GM12878 (cell line): ENCODE results near the gene CITED2. TPM values are rescaled to one million over a fixed set of nuclear protein-coding genes. Genes with fewer than 3 reads are reported as not detected.

Experiments
- BACH1 ChIP-seq: fragments of 450-650 bp; IDR thresholded peaks from 2 replicates; pipeline ENCODE4 v1.6.1; 2017; ENCODE audit warnings: mild to moderate bottlenecking, borderline replicate concordance
- BCL11A ChIP-seq: IDR thresholded peaks from 2 replicates; pipeline ENCODE4 v1.6.1; 2011; ENCODE audit warnings: low read depth, low read length
- CHD1 ChIP-seq: IDR thresholded peaks from 2 replicates; pipeline ENCODE4 v1.6.1; 2012; ENCODE audit warnings: low read depth, low read length, improper control_type of control experiment
- CHD4 ChIP-seq: fragments of 200-600 bp; sonication (generic); IDR thresholded peaks from 2 replicates; pipeline ENCODE4 v1.6.1; 2016; ENCODE audit warnings: mild to moderate bottlenecking
- EP300 ChIP-seq, 2 experiments: fragments of 150-350 bp in 1 of 2; IDR thresholded peaks; 2 replicates each; pipeline ENCODE4 v1.6.1; 2011 to 2012; ENCODE audit warnings: low read depth in 2 of 2, low read length in 2 of 2, borderline replicate concordance in 1 of 2, improper control_type of control experiment in 1 of 2, inconsistent platforms in 1 of 2; ENCODE audit not compliant: control insufficient read depth in 1 of 2
- HSF1 ChIP-seq: fragments of 150-350 bp; IDR thresholded peaks from 2 replicates; pipeline ENCODE4 v1.6.1; 2014; ENCODE audit warnings: mild to moderate bottlenecking, low read depth, low read length
- MXI1 ChIP-seq: fragments of 150-350 bp; IDR thresholded peaks from 2 replicates; pipeline ENCODE4 v1.6.1; 2011; ENCODE audit warnings: low read depth, mild to moderate bottlenecking, inconsistent platforms, low read length, improper control_type of control experiment
- NR2C1 ChIP-seq: fragments of 450-650 bp; IDR thresholded peaks from 2 replicates; pipeline ENCODE4 v1.6.1; 2017; ENCODE audit warnings: antibody characterized with exemption, mild to moderate bottlenecking, moderate library complexity
- SIN3A ChIP-seq: IDR thresholded peaks from 2 replicates; pipeline ENCODE4 v1.6.1; 2012; ENCODE audit warnings: low read depth, low read length, improper control_type of control experiment
- SP1 ChIP-seq: IDR thresholded peaks from one replicate; pipeline ENCODE4 v1.6.1; 2011; ENCODE audit warnings: low read depth, low read length
- SPI1 ChIP-seq: IDR thresholded peaks from 2 replicates; pipeline ENCODE4 v1.6.1; 2011; ENCODE audit warnings: low read depth, mild to moderate bottlenecking, low read length, moderate library complexity, borderline replicate concordance; ENCODE audit not compliant: insufficient read depth
- SREBF2 ChIP-seq: IDR thresholded peaks from 2 replicates; pipeline ENCODE4 v1.6.1; 2012; ENCODE audit warnings: mild to moderate bottlenecking, low read length
- TCF12 ChIP-seq: IDR thresholded peaks from 2 replicates; pipeline ENCODE4 v1.6.1; 2011; ENCODE audit warnings: low read depth, mild to moderate bottlenecking, low read length
- polyA plus RNA-seq, 11 experiments: library from polyadenylated mRNA; depleted of rRNA in 4 of 11; unstranded in 6 of 11; stranded (reverse) in 5 of 11; fragments of >200 nt; fragmentation: Nextera tagmentation in 4 of 11; fragmentation: Illumina TruSeq in 1 of 11; extraction: Ambion mirVana in 4 of 11; extraction: Trizol in 1 of 11; gene quantifications; 1 replicate in 1 of 11; 2 replicates in 10 of 11; pipeline versions ENCODE4 v1.2.1 to v1.2.3, GENCODE V29; 2011 to 2016; ENCODE audit warnings: inconsistent platforms in 2 of 11, missing spikeins in 2 of 11, low read depth in 1 of 11
- total RNA-seq, 4 experiments: library from RNA; depleted of rRNA in 3 of 4; stranded (reverse); fragments of >200 nt in 3 of 4; fragmentation: Illumina TruSeq in 1 of 4; extraction: Trizol in 1 of 4; gene quantifications; 2 replicates each; pipeline versions ENCODE4 v1.2.1 to v1.2.3, GENCODE V29; 2013 to 2021
- TF ChIP-seq, protein P1 (sequence below): IDR thresholded peaks from 2 replicates; pipeline ENCODE4 v1.6.1; 2012; ENCODE audit warnings: improper control_type of control experiment, low read depth, low read length; ENCODE audit not compliant: insufficient replicate concordance
- TF ChIP-seq, protein P2 (sequence below): fragments of 450-650 bp; conservative IDR thresholded peaks from 2 replicates; pipeline ENCODE4 v1.6.1; 2017; ENCODE audit warnings: mild to moderate bottlenecking, moderate library complexity
- TF ChIP-seq, protein P3 (sequence below): fragments of 450-650 bp; IDR thresholded peaks from 2 replicates; pipeline ENCODE4 v1.6.1; 2016; ENCODE audit warnings: mild to moderate bottlenecking
- TF ChIP-seq, protein P4 (sequence below): fragments of 450-650 bp; IDR thresholded peaks from 2 replicates; pipeline ENCODE4 v1.6.1; 2017; ENCODE audit warnings: mild to moderate bottlenecking

Gene CITED2
- total and polyA plus RNA-seq, 10 of the 15 experiments (the other 5 are each of a cell fraction or from before 2014, with no cell fraction given): 0.08 to 20.0 (median 7.3) TPM

DNA sequence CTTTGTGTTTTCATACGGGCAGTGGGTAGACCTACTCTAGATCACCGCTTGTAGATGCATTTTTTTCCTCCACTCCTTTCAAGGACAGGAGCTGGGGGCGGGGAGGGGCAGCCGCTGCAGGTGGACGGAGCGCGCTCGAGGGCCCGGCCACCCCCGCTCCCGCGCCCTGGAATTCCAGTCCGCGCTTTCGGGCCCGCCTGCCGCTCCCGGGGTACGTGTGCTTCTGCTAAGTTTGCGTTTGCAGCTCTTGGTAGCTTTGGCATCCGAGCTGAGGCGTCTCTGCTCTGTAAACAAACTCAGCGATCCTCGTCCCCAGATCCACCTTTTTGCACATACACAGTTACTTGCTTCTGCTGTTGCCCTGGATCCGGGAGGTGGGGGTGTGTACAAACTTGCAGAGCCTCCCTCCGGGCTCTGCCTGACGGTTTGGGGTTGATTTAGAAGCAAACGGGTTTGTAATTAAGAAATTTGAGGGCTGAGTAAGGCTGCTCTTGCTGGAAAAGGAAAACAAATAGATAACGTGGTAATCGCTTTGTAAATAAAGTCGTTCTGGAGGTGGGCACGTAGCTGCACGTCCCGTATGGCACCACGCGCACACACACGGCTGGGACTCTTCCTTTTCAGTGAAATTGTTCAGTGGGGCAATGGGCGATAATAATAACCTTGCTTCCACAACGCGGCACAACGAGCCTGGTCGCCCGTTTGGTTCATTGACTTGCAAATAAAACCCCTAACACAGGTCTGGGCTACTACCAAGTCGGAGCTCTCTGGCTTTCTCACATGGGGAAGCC is 973 bp upstream of the CITED2 start (continued):
- TF ChIP-seq BCL11A: no peak
- TF ChIP-seq, protein P1, sequence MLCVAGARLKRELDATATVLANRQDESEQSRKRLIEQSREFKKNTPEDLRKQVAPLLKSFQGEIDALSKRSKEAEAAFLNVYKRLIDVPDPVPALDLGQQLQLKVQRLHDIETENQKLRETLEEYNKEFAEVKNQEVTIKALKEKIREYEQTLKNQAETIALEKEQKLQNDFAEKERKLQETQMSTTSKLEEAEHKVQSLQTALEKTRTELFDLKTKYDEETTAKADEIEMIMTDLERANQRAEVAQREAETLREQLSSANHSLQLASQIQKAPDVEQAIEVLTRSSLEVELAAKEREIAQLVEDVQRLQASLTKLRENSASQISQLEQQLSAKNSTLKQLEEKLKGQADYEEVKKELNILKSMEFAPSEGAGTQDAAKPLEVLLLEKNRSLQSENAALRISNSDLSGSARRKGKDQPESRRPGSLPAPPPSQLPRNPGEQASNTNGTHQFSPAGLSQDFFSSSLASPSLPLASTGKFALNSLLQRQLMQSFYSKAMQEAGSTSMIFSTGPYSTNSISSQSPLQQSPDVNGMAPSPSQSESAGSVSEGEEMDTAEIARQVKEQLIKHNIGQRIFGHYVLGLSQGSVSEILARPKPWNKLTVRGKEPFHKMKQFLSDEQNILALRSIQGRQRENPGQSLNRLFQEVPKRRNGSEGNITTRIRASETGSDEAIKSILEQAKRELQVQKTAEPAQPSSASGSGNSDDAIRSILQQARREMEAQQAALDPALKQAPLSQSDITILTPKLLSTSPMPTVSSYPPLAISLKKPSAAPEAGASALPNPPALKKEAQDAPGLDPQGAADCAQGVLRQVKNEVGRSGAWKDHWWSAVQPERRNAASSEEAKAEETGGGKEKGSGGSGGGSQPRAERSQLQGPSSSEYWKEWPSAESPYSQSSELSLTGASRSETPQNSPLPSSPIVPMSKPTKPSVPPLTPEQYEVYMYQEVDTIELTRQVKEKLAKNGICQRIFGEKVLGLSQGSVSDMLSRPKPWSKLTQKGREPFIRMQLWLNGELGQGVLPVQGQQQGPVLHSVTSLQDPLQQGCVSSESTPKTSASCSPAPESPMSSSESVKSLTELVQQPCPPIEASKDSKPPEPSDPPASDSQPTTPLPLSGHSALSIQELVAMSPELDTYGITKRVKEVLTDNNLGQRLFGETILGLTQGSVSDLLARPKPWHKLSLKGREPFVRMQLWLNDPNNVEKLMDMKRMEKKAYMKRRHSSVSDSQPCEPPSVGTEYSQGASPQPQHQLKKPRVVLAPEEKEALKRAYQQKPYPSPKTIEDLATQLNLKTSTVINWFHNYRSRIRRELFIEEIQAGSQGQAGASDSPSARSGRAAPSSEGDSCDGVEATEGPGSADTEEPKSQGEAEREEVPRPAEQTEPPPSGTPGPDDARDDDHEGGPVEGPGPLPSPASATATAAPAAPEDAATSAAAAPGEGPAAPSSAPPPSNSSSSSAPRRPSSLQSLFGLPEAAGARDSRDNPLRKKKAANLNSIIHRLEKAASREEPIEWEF: peak; percentile 47
- TF ChIP-seq, protein P2, sequence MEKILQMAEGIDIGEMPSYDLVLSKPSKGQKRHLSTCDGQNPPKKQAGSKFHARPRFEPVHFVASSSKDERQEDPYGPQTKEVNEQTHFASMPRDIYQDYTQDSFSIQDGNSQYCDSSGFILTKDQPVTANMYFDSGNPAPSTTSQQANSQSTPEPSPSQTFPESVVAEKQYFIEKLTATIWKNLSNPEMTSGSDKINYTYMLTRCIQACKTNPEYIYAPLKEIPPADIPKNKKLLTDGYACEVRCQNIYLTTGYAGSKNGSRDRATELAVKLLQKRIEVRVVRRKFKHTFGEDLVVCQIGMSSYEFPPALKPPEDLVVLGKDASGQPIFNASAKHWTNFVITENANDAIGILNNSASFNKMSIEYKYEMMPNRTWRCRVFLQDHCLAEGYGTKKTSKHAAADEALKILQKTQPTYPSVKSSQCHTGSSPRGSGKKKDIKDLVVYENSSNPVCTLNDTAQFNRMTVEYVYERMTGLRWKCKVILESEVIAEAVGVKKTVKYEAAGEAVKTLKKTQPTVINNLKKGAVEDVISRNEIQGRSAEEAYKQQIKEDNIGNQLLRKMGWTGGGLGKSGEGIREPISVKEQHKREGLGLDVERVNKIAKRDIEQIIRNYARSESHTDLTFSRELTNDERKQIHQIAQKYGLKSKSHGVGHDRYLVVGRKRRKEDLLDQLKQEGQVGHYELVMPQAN: 0 out of 2 replicates have a peak, but pooled peaks have one; percentile 38
- no peak for TF ChIP-seq NR2C1
- TF ChIP-seq, protein P3, sequence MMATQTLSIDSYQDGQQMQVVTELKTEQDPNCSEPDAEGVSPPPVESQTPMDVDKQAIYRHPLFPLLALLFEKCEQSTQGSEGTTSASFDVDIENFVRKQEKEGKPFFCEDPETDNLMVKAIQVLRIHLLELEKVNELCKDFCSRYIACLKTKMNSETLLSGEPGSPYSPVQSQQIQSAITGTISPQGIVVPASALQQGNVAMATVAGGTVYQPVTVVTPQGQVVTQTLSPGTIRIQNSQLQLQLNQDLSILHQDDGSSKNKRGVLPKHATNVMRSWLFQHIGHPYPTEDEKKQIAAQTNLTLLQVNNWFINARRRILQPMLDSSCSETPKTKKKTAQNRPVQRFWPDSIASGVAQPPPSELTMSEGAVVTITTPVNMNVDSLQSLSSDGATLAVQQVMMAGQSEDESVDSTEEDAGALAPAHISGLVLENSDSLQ: 0 out of 2 replicates have a peak, but pooled peaks have one; percentile 6
- TF ChIP-seq SIN3A: peak; percentile 67; the same call in 1 of the 2 replicates
- no peak; the same call in 1 of the 2 replicates for TF ChIP-seq CHD1
- TF ChIP-seq CHD4: no peak
- TF ChIP-seq MXI1: no peak; the same call in 1 of the 2 replicates
- no peak for TF ChIP-seq BACH1
- TF ChIP-seq, protein P4, sequence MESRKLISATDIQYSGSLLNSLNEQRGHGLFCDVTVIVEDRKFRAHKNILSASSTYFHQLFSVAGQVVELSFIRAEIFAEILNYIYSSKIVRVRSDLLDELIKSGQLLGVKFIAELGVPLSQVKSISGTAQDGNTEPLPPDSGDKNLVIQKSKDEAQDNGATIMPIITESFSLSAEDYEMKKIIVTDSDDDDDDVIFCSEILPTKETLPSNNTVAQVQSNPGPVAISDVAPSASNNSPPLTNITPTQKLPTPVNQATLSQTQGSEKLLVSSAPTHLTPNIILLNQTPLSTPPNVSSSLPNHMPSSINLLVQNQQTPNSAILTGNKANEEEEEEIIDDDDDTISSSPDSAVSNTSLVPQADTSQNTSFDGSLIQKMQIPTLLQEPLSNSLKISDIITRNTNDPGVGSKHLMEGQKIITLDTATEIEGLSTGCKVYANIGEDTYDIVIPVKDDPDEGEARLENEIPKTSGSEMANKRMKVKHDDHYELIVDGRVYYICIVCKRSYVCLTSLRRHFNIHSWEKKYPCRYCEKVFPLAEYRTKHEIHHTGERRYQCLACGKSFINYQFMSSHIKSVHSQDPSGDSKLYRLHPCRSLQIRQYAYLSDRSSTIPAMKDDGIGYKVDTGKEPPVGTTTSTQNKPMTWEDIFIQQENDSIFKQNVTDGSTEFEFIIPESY: no peak
- no peak for TF ChIP-seq SPI1
- TF ChIP-seq TCF12: peak; percentile 60; the same call in 1 of the 2 replicates
- TF ChIP-seq SREBF2: no peak
- peak; percentile 66; the same call in 1 of the 2 replicates for TF ChIP-seq HSF1
- peak; percentile 98 for TF ChIP-seq SP1
- 0 out of 4 replicates have a peak, but pooled peaks of 1 of the 2 experiments have one; percentile 52 for TF ChIP-seq EP300 (IDR thresholded peaks at IDR 0.05; ENCODE audit: borderline replicate concordance in 1 of 2, control insufficient read depth in 1 of 2, low read depth in 2 of 2, low read length in 2 of 2)
